ENCODE measurements around the gene FARS2.

Gene FARS2

DNA sequence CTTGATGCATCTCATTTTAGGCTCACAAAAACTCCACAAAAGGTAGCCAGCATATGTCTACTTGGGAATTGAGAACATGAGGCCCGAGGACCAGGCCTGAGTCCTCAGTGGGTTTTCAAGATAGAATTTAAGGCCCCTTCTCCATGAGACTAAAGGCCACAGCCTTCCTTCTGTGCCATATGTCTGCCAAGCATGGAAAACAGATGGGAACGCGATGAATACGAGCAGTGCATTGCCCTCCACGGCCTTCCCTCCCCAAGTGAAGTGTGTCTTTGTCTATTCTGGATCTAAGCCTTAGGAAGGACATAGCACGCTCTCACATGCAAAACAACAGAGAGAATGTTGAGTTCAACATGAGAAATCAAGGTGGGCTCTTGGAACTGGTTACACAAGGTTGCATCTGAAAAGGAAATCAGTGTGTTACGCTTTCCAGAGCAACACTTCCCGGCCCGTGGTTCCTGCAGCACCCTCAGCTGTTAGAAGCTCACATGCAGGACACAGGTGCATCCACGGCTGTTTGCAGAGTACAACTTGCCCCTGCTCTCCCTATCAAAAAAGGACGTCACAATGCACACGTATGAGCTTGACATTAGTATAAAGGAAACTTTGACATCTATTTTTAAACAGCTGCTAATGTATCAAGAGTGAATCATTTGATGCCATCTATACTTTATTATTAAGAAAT, 515.5 kb downstream of the FARS2 start:
- no peaks in the 10 kb centered on the region for H3K9me3 ChIP-seq (ENCODE audit: control insufficient read depth, insufficient read depth, low read depth, low read length)
- CTCF ChIA-PET, result no interaction called here
- POLR2A ChIA-PET, result no interaction called here

GRCh38 chr6:5778317-5778857, 517.1 kb downstream of the FARS2 start:
- no peak overlapping the region for H3K4me3 ChIP-seq (ENCODE audit: low read depth, low read length)
- no peaks in the 10 kb centered on the region for H3K4me1 ChIP-seq (ENCODE audit: control insufficient read depth, insufficient read depth, low read length)
- CTCF ChIA-PET, result interaction anchor here (0.8 to 1.2 kb wide), 2 partner anchors 307 to 626 kb away, joined by 3 to 7 read pairs; no protein-coding TSS in a partner anchor
- POLR2A ChIA-PET, result no interaction called here
- H3K36me3 ChIP-seq (ENCODE audit: control insufficient read depth in 2 of 2, insufficient read depth in 1 of 2, low read length in 2 of 2), result no peaks in the 10 kb centered on the region
- H3K27ac ChIP-seq (ENCODE audit: extremely low read depth, low read depth, low read length), result no peak overlapping the region
- no peaks in the 10 kb centered on the region for H3K9me3 ChIP-seq (ENCODE audit: control insufficient read depth, insufficient read depth, low read depth, low read length)
- TF ChIP-seq ZNF394 (tag by site-specific recombination; IDR thresholded peaks at IDR 0.05; ENCODE audit: borderline replicate concordance), result no peak
- TF ChIP-seq ZNF623 (tag by site-specific recombination; IDR thresholded peaks at IDR 0.05), result no peak
- TF ChIP-seq, protein P1, sequence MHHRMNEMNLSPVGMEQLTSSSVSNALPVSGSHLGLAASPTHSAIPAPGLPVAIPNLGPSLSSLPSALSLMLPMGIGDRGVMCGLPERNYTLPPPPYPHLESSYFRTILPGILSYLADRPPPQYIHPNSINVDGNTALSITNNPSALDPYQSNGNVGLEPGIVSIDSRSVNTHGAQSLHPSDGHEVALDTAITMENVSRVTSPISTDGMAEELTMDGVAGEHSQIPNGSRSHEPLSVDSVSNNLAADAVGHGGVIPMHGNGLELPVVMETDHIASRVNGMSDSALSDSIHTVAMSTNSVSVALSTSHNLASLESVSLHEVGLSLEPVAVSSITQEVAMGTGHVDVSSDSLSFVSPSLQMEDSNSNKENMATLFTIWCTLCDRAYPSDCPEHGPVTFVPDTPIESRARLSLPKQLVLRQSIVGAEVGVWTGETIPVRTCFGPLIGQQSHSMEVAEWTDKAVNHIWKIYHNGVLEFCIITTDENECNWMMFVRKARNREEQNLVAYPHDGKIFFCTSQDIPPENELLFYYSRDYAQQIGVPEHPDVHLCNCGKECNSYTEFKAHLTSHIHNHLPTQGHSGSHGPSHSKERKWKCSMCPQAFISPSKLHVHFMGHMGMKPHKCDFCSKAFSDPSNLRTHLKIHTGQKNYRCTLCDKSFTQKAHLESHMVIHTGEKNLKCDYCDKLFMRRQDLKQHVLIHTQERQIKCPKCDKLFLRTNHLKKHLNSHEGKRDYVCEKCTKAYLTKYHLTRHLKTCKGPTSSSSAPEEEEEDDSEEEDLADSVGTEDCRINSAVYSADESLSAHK (tag by site-specific recombination; IDR thresholded peaks at IDR 0.05), result no peak
- no peak for TF ChIP-seq ZNF76 (tag by site-specific recombination; IDR thresholded peaks at IDR 0.05; ENCODE audit: borderline replicate concordance, low read depth)
- no peak for TF ChIP-seq ZNF514 (tag by site-specific recombination; IDR thresholded peaks at IDR 0.05)
- TF ChIP-seq ZSCAN18 (tag by site-specific recombination; IDR thresholded peaks at IDR 0.05), result no peak
- TF ChIP-seq ZBTB20 (tag by site-specific recombination; IDR thresholded peaks at IDR 0.05), result no peak
- no peak for TF ChIP-seq ZSCAN30 (tag by site-specific recombination; IDR thresholded peaks at IDR 0.05)
- TF ChIP-seq ZNF16 (tag by site-specific recombination; IDR thresholded peaks at IDR 0.05; ENCODE audit: low read depth), result no peak
- no peak for TF ChIP-seq RBAK (tag by site-specific recombination; IDR thresholded peaks at IDR 0.05)
- no peak for TF ChIP-seq ZNF354C (tag by site-specific recombination; IDR thresholded peaks at IDR 0.05; ENCODE audit: borderline replicate concordance, low read depth)
- TF ChIP-seq GFI1B (tag by site-specific recombination; IDR thresholded peaks at IDR 0.05), result no peak
- no peak for TF ChIP-seq PRDM6 (tag by site-specific recombination; IDR thresholded peaks at IDR 0.05)
- no peak for TF ChIP-seq ZNF518A (tag by site-specific recombination; conservative IDR thresholded peaks at IDR 0.05; ENCODE audit: low read depth)
- no peak for TF ChIP-seq ZNF274 (IDR thresholded peaks at IDR 0.05; ENCODE audit: low read length)
- no peak for TF ChIP-seq ZNF274 (tag by site-specific recombination; IDR thresholded peaks at IDR 0.05; ENCODE audit: borderline replicate concordance)
- TF ChIP-seq, protein P2, sequence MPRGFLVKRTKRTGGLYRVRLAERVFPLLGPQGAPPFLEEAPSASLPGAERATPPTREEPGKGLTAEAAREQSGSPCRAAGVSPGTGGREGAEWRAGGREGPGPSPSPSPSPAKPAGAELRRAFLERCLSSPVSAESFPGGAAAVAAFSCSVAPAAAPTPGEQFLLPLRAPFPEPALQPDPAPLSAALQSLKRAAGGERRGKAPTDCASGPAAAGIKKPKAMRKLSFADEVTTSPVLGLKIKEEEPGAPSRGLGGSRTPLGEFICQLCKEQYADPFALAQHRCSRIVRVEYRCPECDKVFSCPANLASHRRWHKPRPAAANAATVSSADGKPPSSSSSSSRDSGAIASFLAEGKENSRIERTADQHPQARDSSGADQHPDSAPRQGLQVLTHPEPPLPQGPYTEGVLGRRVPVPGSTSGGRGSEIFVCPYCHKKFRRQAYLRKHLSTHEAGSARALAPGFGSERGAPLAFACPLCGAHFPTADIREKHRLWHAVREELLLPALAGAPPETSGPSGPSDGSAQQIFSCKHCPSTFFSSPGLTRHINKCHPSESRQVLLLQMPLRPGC (tag by site-specific recombination; IDR thresholded peaks at IDR 0.05), result no peak

More for the DNA sequence above, 515.5 kb downstream of the FARS2 start:
- H3K4me1 ChIP-seq (ENCODE audit: control insufficient read depth, insufficient read depth, low read length), result no peaks in the 10 kb centered on the region
- no peak overlapping the region for H3K4me3 ChIP-seq (ENCODE audit: low read depth, low read length)
- TF ChIP-seq ZNF837 (tag by site-specific recombination; IDR thresholded peaks at IDR 0.05) (no peak), ZSCAN23 (tag by site-specific recombination; IDR thresholded peaks at IDR 0.05) (no peak), ZBTB7A (tag by site-specific recombination; IDR thresholded peaks at IDR 0.05; ENCODE audit: low read depth) (no peak)
- TF ChIP-seq, protein P3, sequence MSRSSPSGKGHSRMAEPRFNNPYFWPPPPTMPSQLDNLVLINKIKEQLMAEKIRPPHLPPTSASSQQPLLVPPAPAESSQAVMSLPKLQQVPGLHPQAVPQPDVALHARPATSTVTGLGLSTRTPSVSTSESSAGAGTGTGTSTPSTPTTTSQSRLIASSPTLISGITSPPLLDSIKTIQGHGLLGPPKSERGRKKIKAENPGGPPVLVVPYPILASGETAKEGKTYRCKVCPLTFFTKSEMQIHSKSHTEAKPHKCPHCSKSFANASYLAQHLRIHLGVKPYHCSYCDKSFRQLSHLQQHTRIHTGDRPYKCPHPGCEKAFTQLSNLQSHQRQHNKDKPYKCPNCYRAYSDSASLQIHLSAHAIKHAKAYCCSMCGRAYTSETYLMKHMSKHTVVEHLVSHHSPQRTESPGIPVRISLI (tag by site-specific recombination; IDR thresholded peaks at IDR 0.05), result no peak
- H3K36me3 ChIP-seq (ENCODE audit: control insufficient read depth in 2 of 2, insufficient read depth in 1 of 2, low read length in 2 of 2), result no peaks in the 10 kb centered on the region
- no peak overlapping the region for H3K27ac ChIP-seq (ENCODE audit: extremely low read depth, low read depth, low read length)
